ENCODE data around the gene ATP6V1G3.
"Not testable (repeated sequence)": the region's sequence is repeated elsewhere in the genome, so short reads cannot be mapped to it uniquely, and the experiment has no call there.

Gene ATP6V1G3

GRCh38 chr1:198524127-198524526 lies 16.4 kb downstream of the ATP6V1G3 start:
- not testable (repeated sequence) for H3K4me3 ChIP-seq (ENCODE audit: insufficient read depth in 1 of 2, low read depth in 1 of 2, low read length in 2 of 2); H3K27ac ChIP-seq (ENCODE audit: low read length, poor library complexity, severe bottlenecking); H4K91ac ChIP-seq (ENCODE audit: low read length); H2AK5ac ChIP-seq (ENCODE audit: low read length, severe bottlenecking); H4K8ac ChIP-seq (ENCODE audit: low read length); H3K14ac ChIP-seq (ENCODE audit: low read length in 2 of 2); H3K9me3 ChIP-seq (ENCODE audit: control insufficient read depth, low read length); H2BK15ac ChIP-seq (ENCODE audit: low read depth, poor library complexity, severe bottlenecking); H3K9ac ChIP-seq (ENCODE audit: low read length); DNase-seq; H3K27me3 ChIP-seq (ENCODE audit: control insufficient read depth in 1 of 2, insufficient read depth in 1 of 2, low read length in 2 of 2); H3K18ac ChIP-seq (ENCODE audit: low read depth in 1 of 2, low read length in 2 of 2); H3K79me1 ChIP-seq (replicated peaks; ENCODE audit: low read length, poor library complexity, severe bottlenecking); H3K4me1 ChIP-seq (ENCODE audit: control insufficient read depth, insufficient read depth, low read depth, low read length); H2BK12ac ChIP-seq (ENCODE audit: low read length in 2 of 2); H2BK120ac ChIP-seq (ENCODE audit: low read depth, low read length); H3K4me2 ChIP-seq (ENCODE audit: low read length, poor library complexity, severe bottlenecking); H2AFZ ChIP-seq (ENCODE audit: low read depth, low read length); H3K4ac ChIP-seq (ENCODE audit: low read depth in 1 of 2, low read length in 2 of 2); H3K36me3 ChIP-seq (ENCODE audit: control insufficient read depth in 1 of 2, insufficient read depth in 2 of 2, low read depth in 1 of 2, low read length in 2 of 2); H3K23ac ChIP-seq (ENCODE audit: low read length in 2 of 2); H2BK5ac ChIP-seq (ENCODE audit: low read depth, low read length, poor library complexity, severe bottlenecking)
- WGBS, result 90% methylated on average over 8 of the region's 10 CpGs

- Histone ChIP-seq H4K91ac (ENCODE audit: low read length) (no peak overlapping the region), H2AK5ac (ENCODE audit: low read length, severe bottlenecking) (no peak overlapping the region), H3K9me3 (ENCODE audit: control insufficient read depth, low read length) (no peaks in the 10 kb centered on the region), H3K18ac (ENCODE audit: low read depth in 1 of 2, low read length in 2 of 2) (no peak overlapping the region), H3K9ac (ENCODE audit: low read length) (no peak overlapping the region), H4K8ac (ENCODE audit: low read length) (no peak overlapping the region), H3K79me1 (replicated peaks; ENCODE audit: low read length, poor library complexity, severe bottlenecking) (no peaks in the 10 kb centered on the region), H3K4me1 (ENCODE audit: control insufficient read depth, insufficient read depth, low read depth, low read length) (no peaks in the 10 kb centered on the region), H3K23ac (ENCODE audit: low read length in 2 of 2) (no peak overlapping the region), H3K4me3 (ENCODE audit: insufficient read depth in 1 of 2, low read depth in 1 of 2, low read length in 2 of 2) (no peak overlapping the region), H2AFZ (ENCODE audit: low read depth, low read length) (no peak overlapping the region), H3K27ac (ENCODE audit: low read length, poor library complexity, severe bottlenecking) (no peak overlapping the region), H2BK5ac (ENCODE audit: low read depth, low read length, poor library complexity, severe bottlenecking) (no peak overlapping the region), H3K36me3 (ENCODE audit: control insufficient read depth in 1 of 2, insufficient read depth in 2 of 2, low read depth in 1 of 2, low read length in 2 of 2) (no peaks in the 10 kb centered on the region), H2BK12ac (ENCODE audit: low read length in 2 of 2) (no peak overlapping the region), H2BK15ac (ENCODE audit: low read depth, poor library complexity, severe bottlenecking) (no peak overlapping the region), H3K4ac (ENCODE audit: low read depth in 1 of 2, low read length in 2 of 2) (no peak overlapping the region), H2BK120ac (ENCODE audit: low read depth, low read length) (no peak overlapping the region), H3K14ac (ENCODE audit: low read length in 2 of 2) (no peak overlapping the region), H3K4me2 (ENCODE audit: low read length, poor library complexity, severe bottlenecking) (no peak overlapping the region), H3K27me3 (ENCODE audit: control insufficient read depth in 1 of 2, insufficient read depth in 1 of 2, low read length in 2 of 2) (no peaks in the 10 kb centered on the region)
- no peak for DNase-seq
- no CpG with 5 or more reads among the region's 2 CpGs for WGBS
Observed at GRCh38 chr1:198523182-198523950, 17.1 kb downstream of the ATP6V1G3 start.

GRCh38 chr1:198520524-198521254 lies 19.8 kb downstream of the ATP6V1G3 start:
- H3K79me1 ChIP-seq (replicated peaks; ENCODE audit: low read length, poor library complexity, severe bottlenecking), result no peaks in the 10 kb centered on the region
- H3K4me2 ChIP-seq (ENCODE audit: low read length, poor library complexity, severe bottlenecking), result no peak overlapping the region
- H3K27me3 ChIP-seq (ENCODE audit: control insufficient read depth in 1 of 2, insufficient read depth in 1 of 2, low read length in 2 of 2), result no peaks in the 10 kb centered on the region
- H3K4me3 ChIP-seq (ENCODE audit: insufficient read depth in 1 of 2, low read depth in 1 of 2, low read length in 2 of 2), result no peak overlapping the region
- H3K4me1 ChIP-seq (ENCODE audit: control insufficient read depth, insufficient read depth, low read depth, low read length), result no peaks in the 10 kb centered on the region
- no peak overlapping the region for H2BK12ac ChIP-seq (ENCODE audit: low read length in 2 of 2)
- H4K91ac ChIP-seq (ENCODE audit: low read length), result no peak overlapping the region
- no peaks in the 10 kb centered on the region for H3K36me3 ChIP-seq (ENCODE audit: control insufficient read depth in 1 of 2, insufficient read depth in 2 of 2, low read depth in 1 of 2, low read length in 2 of 2)
- no peak for DNase-seq
- H3K23ac ChIP-seq (ENCODE audit: low read length in 2 of 2), result no peak overlapping the region
- no peak overlapping the region for H2BK15ac ChIP-seq (ENCODE audit: low read depth, poor library complexity, severe bottlenecking)
- WGBS, result no CpG with 5 or more reads among the region's 5 CpGs
- no peak overlapping the region for H3K9ac ChIP-seq (ENCODE audit: low read length)
- H2BK5ac ChIP-seq (ENCODE audit: low read depth, low read length, poor library complexity, severe bottlenecking), result no peak overlapping the region
- no peak overlapping the region for H3K4ac ChIP-seq (ENCODE audit: low read depth in 1 of 2, low read length in 2 of 2)
- no peak overlapping the region for H3K18ac ChIP-seq (ENCODE audit: low read depth in 1 of 2, low read length in 2 of 2)
- H3K14ac ChIP-seq (ENCODE audit: low read length in 2 of 2), result no peak overlapping the region
- H2AFZ ChIP-seq (ENCODE audit: low read depth, low read length), result no peak overlapping the region
- H4K8ac ChIP-seq (ENCODE audit: low read length), result no peak overlapping the region
- no peak overlapping the region for H3K27ac ChIP-seq (ENCODE audit: low read length, poor library complexity, severe bottlenecking)
- H3K9me3 ChIP-seq (ENCODE audit: control insufficient read depth, low read length), result no peaks in the 10 kb centered on the region
- no peak overlapping the region for H2BK120ac ChIP-seq (ENCODE audit: low read depth, low read length)
- H2AK5ac ChIP-seq (ENCODE audit: low read length, severe bottlenecking), result no peak overlapping the region

GRCh38 chr1:198519639-198520501 lies 20.6 kb downstream of the ATP6V1G3 start:
- H3K27me3 ChIP-seq (ENCODE audit: control insufficient read depth in 1 of 2, insufficient read depth in 1 of 2, low read length in 2 of 2), result no peaks in the 10 kb centered on the region
- H4K91ac ChIP-seq (ENCODE audit: low read length), result no peak overlapping the region
- H2BK15ac ChIP-seq (ENCODE audit: low read depth, poor library complexity, severe bottlenecking), result no peak overlapping the region
- H3K4me2 ChIP-seq (ENCODE audit: low read length, poor library complexity, severe bottlenecking), result no peak overlapping the region
- H3K4me3 ChIP-seq (ENCODE audit: insufficient read depth in 1 of 2, low read depth in 1 of 2, low read length in 2 of 2), result no peak overlapping the region
- H2AFZ ChIP-seq (ENCODE audit: low read depth, low read length), result no peak overlapping the region
- no peak overlapping the region for H2AK5ac ChIP-seq (ENCODE audit: low read length, severe bottlenecking)
- H2BK12ac ChIP-seq (ENCODE audit: low read length in 2 of 2), result no peak overlapping the region
- no peaks in the 10 kb centered on the region for H3K36me3 ChIP-seq (ENCODE audit: control insufficient read depth in 1 of 2, insufficient read depth in 2 of 2, low read depth in 1 of 2, low read length in 2 of 2)
- peak overlapping the region in 1 of 2 experiments; percentile 40 for H3K23ac ChIP-seq (ENCODE audit: low read length in 2 of 2)
- no peak overlapping the region for H2BK5ac ChIP-seq (ENCODE audit: low read depth, low read length, poor library complexity, severe bottlenecking)
- no peak overlapping the region for H3K9ac ChIP-seq (ENCODE audit: low read length)
- no peak overlapping the region for H4K8ac ChIP-seq (ENCODE audit: low read length)
- DNase-seq, result no peak
- 88% methylated on average over 10 of the region's 10 CpGs for WGBS
- no peaks in the 10 kb centered on the region for H3K4me1 ChIP-seq (ENCODE audit: control insufficient read depth, insufficient read depth, low read depth, low read length)
- H3K9me3 ChIP-seq (ENCODE audit: control insufficient read depth, low read length), result no peaks in the 10 kb centered on the region
- no peak overlapping the region for H3K14ac ChIP-seq (ENCODE audit: low read length in 2 of 2)
- H3K18ac ChIP-seq (ENCODE audit: low read depth in 1 of 2, low read length in 2 of 2), result no peak overlapping the region
- no peak overlapping the region for H2BK120ac ChIP-seq (ENCODE audit: low read depth, low read length)
- no peak overlapping the region for H3K27ac ChIP-seq (ENCODE audit: low read length, poor library complexity, severe bottlenecking)
- H3K4ac ChIP-seq (ENCODE audit: low read depth in 1 of 2, low read length in 2 of 2), result no peak overlapping the region
- H3K79me1 ChIP-seq (replicated peaks; ENCODE audit: low read length, poor library complexity, severe bottlenecking), result no peaks in the 10 kb centered on the region

All from mesenchymal stem cell (in vitro differentiated cells and primary cell).